Measurements from ENCODE around the gene SRD5A1.
A peak's percentile ranks its signal among the peaks of the same experiment; 100 is the strongest.

Gene SRD5A1

DNA sequence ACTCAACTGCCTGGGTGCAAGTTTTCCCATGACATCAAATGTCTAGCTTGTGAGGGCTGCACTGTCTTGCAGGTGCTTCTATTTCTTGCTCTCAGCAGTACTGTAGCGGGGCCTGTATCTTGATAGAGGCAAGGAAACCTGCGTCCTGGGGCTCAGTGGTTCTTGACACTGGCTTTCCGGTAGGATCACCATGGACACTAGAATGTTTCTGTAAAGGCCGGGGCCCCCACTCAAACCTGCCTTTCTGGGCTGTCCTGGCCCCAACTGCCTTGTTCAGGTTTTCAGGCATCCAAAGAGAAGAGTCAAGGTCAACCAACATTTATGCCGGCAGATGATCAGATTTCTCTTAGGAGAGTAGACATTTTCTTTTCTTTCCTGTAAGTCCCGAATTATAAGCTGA, 53.3 kb downstream of the SRD5A1 start:
- no peak for DNase-seq (ENCODE audit: low spot score)

DNA sequence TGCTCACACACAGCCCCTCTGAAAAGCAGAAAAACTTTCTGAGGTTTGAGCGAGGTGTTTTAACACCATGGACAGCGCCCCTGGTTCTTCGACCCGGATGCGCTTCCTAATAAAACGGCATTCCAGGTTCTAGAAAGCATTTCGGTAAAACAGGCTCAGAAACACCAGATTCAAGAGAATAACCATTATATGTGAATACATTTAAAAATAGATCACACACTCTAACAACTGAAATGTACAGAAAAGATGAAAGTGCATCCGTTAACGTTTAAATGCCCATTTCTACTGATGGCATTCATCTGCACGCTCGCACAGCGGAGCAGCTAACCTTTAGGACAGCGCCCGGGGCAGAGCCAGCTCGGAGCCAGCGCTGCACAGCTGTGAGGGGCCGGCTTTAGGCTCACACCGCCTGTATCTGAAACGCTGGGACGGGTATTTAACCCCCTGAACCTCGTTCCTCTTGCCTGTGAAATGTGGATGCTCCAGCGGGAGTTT, 53.7 kb downstream of the SRD5A1 start:
- DNase-seq (ENCODE audit: low spot score): no peak

- DNase-seq (ENCODE audit: low spot score): no peak
Observed at GRCh38 chr5:6687505-6687904, 54.3 kb downstream of the SRD5A1 start.

- DNase-seq (ENCODE audit: low spot score): no peak
Observed at GRCh38 chr5:6692906-6693305, 59.7 kb downstream of the SRD5A1 start.

GRCh38 chr5:6698696-6699095, 65.5 kb downstream of the SRD5A1 start:
- no peak for DNase-seq (ENCODE audit: low spot score)

DNA sequence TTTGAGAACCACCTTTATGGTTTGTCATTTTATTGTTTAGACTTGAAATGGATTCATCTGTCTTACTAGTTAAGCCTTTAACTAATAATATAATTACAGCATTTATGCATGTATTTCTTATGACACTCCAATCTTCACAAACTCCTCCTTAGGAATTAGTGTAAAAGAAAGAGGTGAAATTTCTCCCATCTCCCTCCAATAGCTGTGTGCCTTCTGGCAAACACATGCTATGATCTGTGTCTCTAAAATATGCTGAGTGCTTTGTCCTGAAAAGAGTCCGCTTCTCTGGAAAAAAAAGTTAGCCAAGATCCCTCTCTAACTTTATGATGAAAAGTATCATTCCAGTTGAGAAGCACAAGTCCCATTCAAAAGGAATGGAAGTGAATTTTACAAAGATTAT, 66.1 kb downstream of the SRD5A1 start:
- DNase-seq (ENCODE audit: low spot score): no peak

DNA sequence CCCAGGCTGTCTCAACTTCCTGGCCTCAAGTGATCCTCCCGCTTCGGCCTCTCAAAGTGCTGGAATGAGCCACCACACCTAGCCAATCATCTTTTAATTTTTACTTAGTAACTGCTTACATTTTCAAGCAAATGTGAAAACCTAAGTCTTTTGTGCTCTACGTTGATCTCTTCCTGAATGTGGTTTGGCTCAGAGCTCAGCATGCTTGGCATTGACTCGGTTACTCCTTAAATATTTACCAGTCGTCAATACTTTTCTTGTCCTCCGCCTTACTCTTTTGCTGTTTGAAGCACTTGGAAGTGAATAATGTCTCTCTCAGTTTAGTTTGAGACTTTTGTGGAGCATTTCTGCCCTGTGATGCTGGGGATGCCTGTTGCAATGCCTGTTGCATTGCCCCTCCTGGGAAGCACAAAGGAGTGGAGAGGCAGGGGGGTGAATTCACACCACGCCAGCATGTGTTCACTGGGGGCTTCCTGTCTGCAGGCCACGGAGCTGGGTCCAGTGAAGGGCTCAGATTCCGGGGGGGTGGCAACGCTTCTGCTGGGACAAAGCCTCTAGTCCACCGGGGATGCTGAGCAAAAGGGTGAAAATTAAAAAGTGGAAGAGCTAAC, 66.9 kb downstream of the SRD5A1 start:
- DNase-seq (ENCODE audit: low spot score): no peak

DNA sequence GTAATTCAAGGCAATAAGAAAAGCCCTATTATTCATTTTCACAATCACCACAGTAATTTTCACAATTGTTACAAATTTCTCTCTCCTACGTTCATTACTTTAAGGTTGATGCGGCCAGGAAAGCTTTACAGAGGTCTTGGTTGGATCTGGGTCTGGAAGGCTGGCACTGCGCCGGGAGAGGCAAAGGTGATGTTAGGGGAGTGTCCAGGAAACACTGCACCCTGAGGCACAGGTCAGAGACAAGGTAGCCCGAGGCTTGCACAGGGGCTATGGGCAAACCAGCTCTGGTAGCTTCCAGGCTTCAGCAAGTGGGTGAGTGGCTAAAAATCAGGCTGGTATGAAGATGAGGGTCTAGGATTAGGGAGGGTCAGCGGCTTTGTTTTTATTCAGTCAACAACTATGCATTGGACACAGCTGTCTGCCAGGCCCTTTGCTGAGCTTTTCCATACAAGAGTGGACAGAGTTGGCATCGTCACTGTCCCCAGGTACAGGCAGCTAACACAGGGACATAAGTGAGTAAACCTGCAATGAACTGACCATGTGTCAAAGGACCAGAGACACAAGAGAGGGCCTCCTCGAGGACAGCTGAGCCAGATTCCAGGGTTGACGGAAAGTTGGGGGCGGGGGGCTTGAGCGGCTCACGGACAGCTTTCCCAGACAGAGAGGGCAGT, 67.6 kb downstream of the SRD5A1 start:
- DNase-seq (ENCODE audit: low spot score): no peak

GRCh38 chr5:6701491-6701890, 68.3 kb downstream of the SRD5A1 start:
- no peak for DNase-seq (ENCODE audit: low spot score)

DNA sequence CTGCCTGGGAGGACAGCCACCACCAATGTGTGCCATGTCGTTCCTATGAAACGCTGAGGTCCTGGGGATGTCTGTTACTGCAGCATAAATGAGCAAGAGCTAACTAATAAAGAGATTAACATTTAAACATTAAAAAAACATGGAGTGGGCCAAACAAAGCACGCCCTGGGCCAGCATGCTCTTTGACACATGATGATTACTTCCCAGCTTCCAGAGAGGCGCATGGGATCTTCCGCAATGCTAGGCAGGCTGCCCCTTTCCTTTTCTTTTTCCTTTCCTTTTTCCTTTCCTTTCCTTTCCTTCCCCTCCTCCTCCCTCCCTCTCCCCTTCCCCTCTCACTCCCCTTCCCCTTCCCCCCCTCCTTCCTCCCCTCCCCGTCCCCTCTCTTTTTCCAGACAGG, 69.4 kb downstream of the SRD5A1 start:
- no peak for DNase-seq (ENCODE audit: low spot score)

DNA sequence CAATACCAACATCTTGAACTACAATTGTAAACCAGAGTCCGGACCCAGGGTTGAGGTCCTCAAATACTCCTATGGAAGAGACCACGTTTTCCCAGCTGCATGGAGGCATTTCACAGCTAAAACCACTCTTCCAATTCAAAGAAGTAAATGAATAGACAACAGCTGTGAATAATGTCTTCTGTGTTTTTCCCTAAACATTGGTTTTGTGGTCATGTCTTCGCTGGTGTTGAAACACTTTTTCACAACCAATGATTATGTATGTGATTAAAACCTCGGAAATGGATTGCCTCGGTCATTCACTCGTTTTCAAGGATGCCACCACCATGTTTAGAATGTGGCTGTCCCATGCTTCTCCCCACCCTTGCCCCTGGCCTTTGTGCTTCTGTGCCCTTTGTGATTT, 70.6 kb downstream of the SRD5A1 start:
- no peak for DNase-seq (ENCODE audit: low spot score)

GRCh38 chr5:6704361-6704851, 71.2 kb downstream of the SRD5A1 start:
- DNase-seq (ENCODE audit: low spot score): no peak

DNA sequence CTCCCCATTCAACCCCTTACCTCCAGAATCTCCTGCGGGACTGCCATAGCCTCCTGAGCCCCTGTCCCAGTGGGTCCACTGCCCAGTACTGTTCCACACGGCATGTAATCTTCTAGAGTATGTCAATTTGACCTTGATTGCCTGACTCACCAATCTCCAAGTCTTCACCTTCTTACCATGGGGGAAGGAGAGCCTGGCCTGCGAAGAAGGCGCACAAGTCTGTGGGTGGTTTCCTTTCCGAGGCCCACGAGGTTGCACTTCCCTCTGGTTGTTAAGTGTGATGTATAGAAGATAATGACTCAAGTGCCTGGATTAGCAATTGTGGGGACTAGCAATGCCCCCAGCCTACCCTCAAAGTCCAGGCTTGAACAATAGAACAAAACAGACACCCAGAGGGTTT, 71.8 kb downstream of the SRD5A1 start:
- no peak for DNase-seq (ENCODE audit: low spot score)

DNA sequence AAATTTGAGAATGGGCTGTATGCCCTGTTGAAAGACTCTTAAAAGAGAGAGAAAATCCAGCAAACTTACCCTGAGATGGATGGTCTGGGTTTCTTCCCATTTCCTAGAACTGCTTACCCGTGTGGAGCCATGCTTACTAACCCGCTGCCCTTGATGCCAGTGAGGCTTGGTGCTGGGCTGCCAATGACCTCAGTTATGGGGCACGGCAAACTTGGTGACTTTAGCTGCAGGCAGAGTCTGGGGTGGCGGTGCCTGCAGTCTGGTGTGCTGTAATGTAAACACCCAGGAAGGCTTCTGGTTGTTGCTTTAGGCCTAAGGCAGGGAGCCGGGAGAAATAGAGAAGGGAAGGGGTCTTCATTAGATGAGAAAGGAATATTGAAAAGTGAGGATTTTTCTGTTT, 72.7 kb downstream of the SRD5A1 start:
- DNase-seq (ENCODE audit: low spot score): no peak

GRCh38 chr5:6707852-6708251, 74.6 kb downstream of the SRD5A1 start:
- no peak for DNase-seq (ENCODE audit: low spot score)

DNA sequence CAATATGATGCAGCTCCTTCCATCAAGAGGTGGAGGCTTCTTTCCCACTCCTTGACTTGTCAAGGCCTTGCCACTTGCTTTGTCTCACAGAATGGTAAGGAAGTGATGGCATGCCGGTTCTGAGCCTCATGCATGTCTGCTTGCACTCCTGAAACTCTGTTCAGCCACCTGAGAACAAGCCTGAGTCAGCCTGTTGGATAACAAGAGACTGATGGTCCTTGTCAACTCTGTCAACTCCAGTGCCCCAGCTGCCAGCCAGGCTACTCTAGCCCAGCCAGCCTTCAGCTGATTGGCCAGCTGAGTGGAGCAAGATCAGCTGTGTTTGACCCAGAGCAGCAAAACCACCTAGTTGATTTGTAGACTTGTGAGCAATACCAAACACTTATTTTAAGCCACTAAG, 75.6 kb downstream of the SRD5A1 start:
- DNase-seq (ENCODE audit: low spot score): no peak

GRCh38 chr5:6710070-6710469, 76.8 kb downstream of the SRD5A1 start:
- DNase-seq (ENCODE audit: low spot score): no peak

- DNase-seq (ENCODE audit: low spot score): no peak
Observed at GRCh38 chr5:6710551-6711318, 77.5 kb downstream of the SRD5A1 start.

DNA sequence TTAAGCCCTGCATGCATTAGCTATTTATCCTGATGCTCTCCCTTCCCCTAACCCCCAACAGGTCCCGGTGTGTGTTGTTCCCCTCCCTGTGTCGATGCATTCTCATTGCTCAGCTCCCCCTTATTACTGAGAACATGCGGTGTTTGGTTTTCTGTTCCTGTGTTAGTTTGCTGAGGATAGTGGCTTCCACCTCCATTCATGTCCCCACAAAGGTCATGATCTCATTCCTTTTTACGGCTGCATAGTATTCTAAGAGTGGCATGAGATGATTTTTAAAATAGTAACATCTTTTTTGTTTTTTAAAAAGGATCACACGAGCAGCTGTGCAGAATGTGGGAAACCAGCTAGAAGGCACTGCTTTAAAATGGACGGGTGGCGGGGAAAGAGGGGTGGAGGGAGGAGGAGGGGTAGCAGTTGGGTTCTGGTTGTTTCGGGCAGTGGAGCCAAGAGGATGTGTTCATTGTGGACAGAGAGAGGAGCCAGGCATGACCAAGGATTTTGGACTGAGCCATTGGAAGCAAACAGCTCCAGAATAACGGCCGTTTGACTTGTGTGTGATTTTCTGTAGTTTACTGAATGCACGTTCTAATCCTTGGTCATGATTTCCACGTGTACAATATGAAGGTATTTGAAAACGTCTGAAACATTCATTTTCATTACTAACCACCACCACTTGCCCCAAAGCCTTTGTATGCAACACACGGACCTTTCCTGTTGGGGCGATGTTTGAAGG, 78.3 kb downstream of the SRD5A1 start:
- no peak for DNase-seq (ENCODE audit: low spot score)

DNA sequence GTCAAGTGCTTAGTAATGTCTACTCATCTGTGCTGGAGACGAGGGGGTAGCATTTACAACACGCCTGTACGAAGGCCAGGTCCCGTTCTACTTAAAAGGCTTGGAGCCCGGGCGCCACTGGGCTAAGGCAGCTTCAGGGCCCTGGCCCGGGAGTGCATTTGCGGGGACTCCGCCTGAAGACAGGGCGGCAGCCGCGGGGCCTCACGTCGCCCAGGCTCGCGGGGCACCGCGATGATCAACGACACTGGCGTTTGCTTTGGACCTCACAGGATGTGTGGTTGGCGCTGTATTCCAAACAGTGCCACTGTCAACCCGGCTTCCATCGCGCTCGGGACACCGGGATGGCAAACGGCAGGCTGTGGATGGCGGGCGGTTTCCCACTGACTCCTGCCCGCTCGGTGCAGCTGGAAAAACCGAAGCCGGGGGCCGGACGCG, 78.9 kb downstream of the SRD5A1 start:
- DNase-seq (ENCODE audit: low spot score): peak; percentile 59

DNA sequence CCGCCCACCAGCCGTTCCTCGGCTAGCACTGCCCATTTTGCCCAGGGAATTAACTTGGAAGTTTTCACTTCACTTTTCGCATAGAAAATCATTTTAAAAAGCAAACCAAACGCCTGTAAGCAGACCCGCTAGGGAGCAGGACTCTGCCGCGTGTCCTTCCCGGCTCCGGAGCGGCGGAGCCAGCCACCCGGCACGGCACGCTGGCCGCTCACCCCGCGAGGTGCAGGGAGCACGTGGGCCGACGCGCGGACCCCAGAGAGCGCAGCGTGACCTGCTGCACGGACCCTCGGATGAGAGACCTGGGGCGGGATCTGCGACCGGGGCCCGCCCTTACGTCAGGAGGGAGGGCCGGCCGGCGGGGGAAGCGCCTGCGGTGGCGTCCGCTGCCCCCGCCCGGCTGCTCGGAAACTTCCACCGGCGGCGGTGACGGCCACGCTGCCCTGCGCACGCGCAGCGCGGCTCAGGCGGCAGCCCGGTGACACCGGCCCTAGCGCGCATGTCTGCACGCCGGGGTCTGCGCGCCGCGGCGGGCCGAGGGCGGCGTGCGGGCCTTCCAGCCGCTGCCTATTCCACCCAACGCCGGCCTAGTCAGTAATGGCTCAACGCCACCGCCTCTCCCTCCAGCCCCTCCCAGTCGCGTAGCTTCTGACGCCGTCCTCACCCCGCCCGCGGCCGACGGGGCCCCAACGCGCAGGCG, 79.5 kb downstream of the SRD5A1 start:
- DNase-seq (ENCODE audit: low spot score): no peak
